Measurements from ENCODE around the gene MT1E.

DNA sequence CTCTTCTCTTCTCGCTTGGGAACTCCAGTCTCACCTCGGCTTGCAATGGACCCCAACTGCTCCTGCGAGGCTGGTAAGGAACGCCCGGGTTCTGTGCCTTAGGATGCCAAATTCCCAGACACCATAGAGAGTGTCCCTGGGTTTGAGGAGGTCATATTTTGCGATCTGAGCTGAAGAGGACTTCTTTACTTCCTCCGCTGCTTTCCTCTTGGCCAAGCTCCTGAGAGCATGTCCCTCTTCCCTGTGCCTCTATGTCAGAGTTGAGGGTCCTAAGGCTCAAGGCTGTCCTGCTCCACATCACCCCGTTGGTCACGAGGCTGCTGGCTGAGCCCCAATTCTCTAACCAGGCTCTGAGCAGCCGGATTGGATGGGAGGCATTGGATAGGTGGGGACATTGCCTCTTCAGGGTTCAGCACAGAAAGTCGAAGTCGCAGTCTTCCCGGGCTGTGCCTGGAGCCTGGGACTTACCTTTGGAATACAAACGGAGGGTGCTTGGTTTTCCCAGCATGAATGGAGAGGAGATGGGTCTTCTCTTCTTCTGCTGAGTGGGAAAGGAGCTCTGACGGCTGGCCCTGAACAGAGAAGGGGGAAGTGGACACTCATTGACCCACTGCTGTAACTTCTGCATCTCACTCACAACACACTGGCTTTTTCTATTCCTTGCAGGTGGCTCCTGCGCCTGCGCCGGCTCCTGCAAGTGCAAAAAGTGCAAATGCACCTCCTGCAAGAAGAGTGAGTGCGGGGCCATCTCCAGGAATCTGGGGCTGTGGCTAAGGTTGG lies 44.4 kb downstream of the MT1E start:
- TF ChIP-seq, protein P1, sequence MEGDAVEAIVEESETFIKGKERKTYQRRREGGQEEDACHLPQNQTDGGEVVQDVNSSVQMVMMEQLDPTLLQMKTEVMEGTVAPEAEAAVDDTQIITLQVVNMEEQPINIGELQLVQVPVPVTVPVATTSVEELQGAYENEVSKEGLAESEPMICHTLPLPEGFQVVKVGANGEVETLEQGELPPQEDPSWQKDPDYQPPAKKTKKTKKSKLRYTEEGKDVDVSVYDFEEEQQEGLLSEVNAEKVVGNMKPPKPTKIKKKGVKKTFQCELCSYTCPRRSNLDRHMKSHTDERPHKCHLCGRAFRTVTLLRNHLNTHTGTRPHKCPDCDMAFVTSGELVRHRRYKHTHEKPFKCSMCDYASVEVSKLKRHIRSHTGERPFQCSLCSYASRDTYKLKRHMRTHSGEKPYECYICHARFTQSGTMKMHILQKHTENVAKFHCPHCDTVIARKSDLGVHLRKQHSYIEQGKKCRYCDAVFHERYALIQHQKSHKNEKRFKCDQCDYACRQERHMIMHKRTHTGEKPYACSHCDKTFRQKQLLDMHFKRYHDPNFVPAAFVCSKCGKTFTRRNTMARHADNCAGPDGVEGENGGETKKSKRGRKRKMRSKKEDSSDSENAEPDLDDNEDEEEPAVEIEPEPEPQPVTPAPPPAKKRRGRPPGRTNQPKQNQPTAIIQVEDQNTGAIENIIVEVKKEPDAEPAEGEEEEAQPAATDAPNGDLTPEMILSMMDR (conservative IDR thresholded peaks at IDR 0.05; ENCODE audit: low read depth, low read length): no peak
- no peak for TF ChIP-seq EZH2 (IDR thresholded peaks at IDR 0.05; ENCODE audit: borderline replicate concordance, low read depth, low read length, poor library complexity, severe bottlenecking)
